Trophoblast cell (in vitro differentiated cells and primary cell): ENCODE data around the gene ARAP1.
A peak's percentile ranks its signal among the peaks of the same experiment; 100 is the strongest.

Experiments used
- DNase-seq, 2 donors: peaks; one replicate each; pipeline ENCODE4 v3.0.0-alpha.2; 2016
- H2AFZ ChIP-seq: 2 replicates; pipeline ENCODE4 v1.6.1; 2013; ENCODE audit warnings: low read length, moderate library complexity, mild to moderate bottlenecking; ENCODE audit not compliant: insufficient read depth, poor library complexity
- H2AK5ac ChIP-seq: 2 replicates; pipeline ENCODE4 v1.6.1; 2013; ENCODE audit warnings: mild to moderate bottlenecking, low read length
- H2BK120ac ChIP-seq: 2 replicates; pipeline ENCODE4 v1.6.1; 2013; ENCODE audit warnings: low read length, mild to moderate bottlenecking, moderate library complexity; ENCODE audit not compliant: insufficient read depth, poor library complexity
- H2BK12ac ChIP-seq: 2 replicates; pipeline ENCODE4 v1.6.1; 2013; ENCODE audit warnings: mild to moderate bottlenecking, low read length, moderate library complexity
- H2BK5ac ChIP-seq: 2 replicates; pipeline ENCODE4 v1.6.1; 2013; ENCODE audit warnings: low read length, low read depth, moderate library complexity, mild to moderate bottlenecking; ENCODE audit not compliant: poor library complexity
- H3K14ac ChIP-seq: 2 replicates; pipeline ENCODE4 v1.6.1; 2013; ENCODE audit warnings: mild to moderate bottlenecking, low read length
- H3K18ac ChIP-seq: 2 replicates; pipeline ENCODE4 v1.6.1; 2013; ENCODE audit warnings: mild to moderate bottlenecking, low read length
- H3K23ac ChIP-seq: 2 replicates; pipeline ENCODE4 v1.6.1; 2013; ENCODE audit warnings: low read length
- H3K27ac ChIP-seq: 2 replicates; pipeline ENCODE4 v1.5.1; 2013; ENCODE audit warnings: low read depth, mild to moderate bottlenecking, inconsistent platforms, low read length, moderate library complexity
- H3K27me3 ChIP-seq: 2 replicates; pipeline ENCODE4 v1.6.1; 2013; ENCODE audit warnings: inconsistent platforms, mild to moderate bottlenecking, low read length, moderate library complexity; ENCODE audit not compliant: insufficient read depth
- H3K36me3 ChIP-seq, 2 experiments: 1 replicate in 1 of 2; 2 replicates in 1 of 2; pipeline ENCODE4 v1.6.1; 2013; ENCODE audit warnings: low read length in 2 of 2, mild to moderate bottlenecking in 2 of 2, moderate library complexity in 1 of 2; ENCODE audit not compliant: insufficient read depth in 2 of 2, control insufficient read depth in 1 of 2
- H3K4ac ChIP-seq: 2 replicates; pipeline ENCODE4 v1.6.1; 2013; ENCODE audit warnings: low read depth, mild to moderate bottlenecking, low read length, moderate library complexity
- H3K4me1 ChIP-seq, 2 experiments: 1 replicate in 1 of 2; 2 replicates in 1 of 2; pipeline ENCODE4 v1.6.1; 2013; ENCODE audit warnings: low read length in 2 of 2, mild to moderate bottlenecking in 2 of 2, moderate library complexity in 1 of 2; ENCODE audit not compliant: insufficient read depth in 2 of 2, control insufficient read depth in 1 of 2
- H3K4me2 ChIP-seq: 2 replicates; pipeline ENCODE4 v1.6.1; 2013; ENCODE audit warnings: inconsistent platforms, mild to moderate bottlenecking, low read length, moderate library complexity
- H3K4me3 ChIP-seq: 2 replicates; pipeline ENCODE4 v1.5.1; 2013; ENCODE audit warnings: mild to moderate bottlenecking, low read depth, low read length, inconsistent platforms
- H3K79me1 ChIP-seq: one replicate; pipeline ENCODE4 v1.6.1; 2013; ENCODE audit warnings: low read length
- H3K79me2 ChIP-seq: 2 replicates; pipeline ENCODE4 v1.6.1; 2013; ENCODE audit warnings: low read length, mild to moderate bottlenecking; ENCODE audit not compliant: control insufficient read depth, insufficient read depth, poor library complexity
- H3K9ac ChIP-seq: 2 replicates; pipeline ENCODE4 v1.6.1; 2013; ENCODE audit warnings: mild to moderate bottlenecking, low read length
- H3K9me3 ChIP-seq: 2 replicates; pipeline ENCODE4 v1.6.1; 2013; ENCODE audit warnings: low read depth, mild to moderate bottlenecking, control low read depth, inconsistent platforms, low read length; ENCODE audit not compliant: insufficient read depth
- H4K12ac ChIP-seq: 2 replicates; pipeline ENCODE4 v1.6.1; 2013; ENCODE audit warnings: low read depth, mild to moderate bottlenecking, low read length, moderate library complexity
- H4K8ac ChIP-seq: 2 replicates; pipeline ENCODE4 v1.6.1; 2013; ENCODE audit warnings: low read depth, mild to moderate bottlenecking, low read length, moderate library complexity
- H4K91ac ChIP-seq: one replicate; pipeline ENCODE4 v1.6.1; 2013; ENCODE audit warnings: low read depth, mild to moderate bottlenecking, low read length, moderate library complexity
- WGBS: extraction: QIAGEN DNeasy Blood & Tissue Kit; methylation state at CpG from one replicate; pipeline ENCODE4 v1.1.7; 2013; ENCODE audit warnings: missing lambda C conversion rate; ENCODE audit not compliant: insufficient read length, insufficient coverage; ENCODE audit errors: extremely low coverage; 5-methylcytosine and 5-hydroxymethylcytosine counted together

Gene ARAP1

DNA sequence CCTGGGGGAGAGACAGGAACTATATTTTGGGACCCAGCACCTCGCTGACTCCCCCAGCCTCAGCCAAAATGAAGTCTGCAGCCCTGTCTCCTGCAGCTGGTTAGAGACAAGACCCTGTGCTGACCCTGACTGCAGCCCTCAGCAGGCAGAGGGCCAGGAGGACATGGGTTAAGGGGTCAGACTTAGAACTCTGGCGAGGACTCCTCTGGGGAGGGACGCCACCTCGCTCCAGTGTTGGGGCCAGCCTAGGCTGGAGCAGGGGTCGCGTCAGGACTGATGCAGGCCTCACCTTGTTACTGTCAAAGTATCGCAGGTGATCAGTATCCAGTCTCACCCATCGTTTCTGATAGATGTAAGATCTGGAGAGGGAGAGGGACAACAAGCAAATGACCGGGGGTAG lies 41.1 kb downstream of the ARAP1 start:
- H3K4me2 ChIP-seq, result no peak overlapping the region
- no peak overlapping the region for H4K8ac ChIP-seq
- no CpG with 5 or more reads among the region's 9 CpGs for WGBS

DNA sequence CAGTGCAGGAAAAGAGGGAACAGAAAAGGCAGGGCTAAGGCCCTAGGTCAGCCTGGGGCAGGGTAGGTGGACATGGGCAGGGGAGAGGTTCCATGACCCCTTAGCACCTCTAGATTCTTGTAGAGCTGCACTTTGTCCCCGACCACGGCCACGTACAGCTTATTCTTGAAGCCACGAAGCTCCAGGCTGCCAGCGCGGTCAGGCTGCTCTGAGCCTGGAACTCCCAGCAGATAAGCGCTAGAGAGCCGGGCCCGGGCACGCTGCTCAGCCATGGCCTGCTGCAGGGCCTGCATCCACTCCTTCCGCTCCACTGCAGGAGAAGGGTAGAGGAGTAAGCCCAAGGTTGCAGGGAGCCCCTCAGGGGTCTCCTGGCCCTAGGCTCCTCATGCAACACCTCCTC lies 41.9 kb downstream of the ARAP1 start:
- H2AFZ ChIP-seq, result no peak overlapping the region
- WGBS, result no CpG with 5 or more reads among the region's 11 CpGs
- no peak overlapping the region for H2BK120ac ChIP-seq
- H3K4ac ChIP-seq, result no peak overlapping the region
- no peak for DNase-seq
- peaks cover 14 to 18% of the 10 kb centered on the region in 2 experiments for H3K4me1 ChIP-seq
- H3K27me3 ChIP-seq, result no peaks in the 10 kb centered on the region
- H4K12ac ChIP-seq, result no peak overlapping the region
- no peak overlapping the region for H4K91ac ChIP-seq
- no peak overlapping the region for H3K27ac ChIP-seq
- H3K14ac ChIP-seq, result no peak overlapping the region
- H3K9me3 ChIP-seq, result peaks cover 1% of the 10 kb centered on the region
- no peak overlapping the region for H3K4me3 ChIP-seq
- H3K23ac ChIP-seq, result no peak overlapping the region
- no peak overlapping the region for H2BK5ac ChIP-seq
- peaks cover 3% of the 10 kb centered on the region for H3K79me2 ChIP-seq
- no peak overlapping the region for H3K9ac ChIP-seq
- no peaks in the 10 kb centered on the region for H3K79me1 ChIP-seq
- H3K36me3 ChIP-seq, result peaks cover 5 to 18% of the 10 kb centered on the region in 2 experiments
- no peak overlapping the region for H2AK5ac ChIP-seq
- H2BK12ac ChIP-seq, result no peak overlapping the region
- no peak overlapping the region for H4K8ac ChIP-seq
- H3K18ac ChIP-seq, result no peak overlapping the region
- H3K4me2 ChIP-seq, result no peak overlapping the region

More for the DNA sequence above, 41.1 kb downstream of the ARAP1 start:
- Histone ChIP-seq H3K23ac (no peak overlapping the region), H2BK5ac (no peak overlapping the region), H2AK5ac (no peak overlapping the region), H2AFZ (no peak overlapping the region), H3K18ac (no peak overlapping the region), H4K91ac (no peak overlapping the region), H3K27me3 (no peaks in the 10 kb centered on the region), H3K9me3 (peaks cover 2% of the 10 kb centered on the region), H3K14ac (no peak overlapping the region), H3K79me2 (peaks cover 3% of the 10 kb centered on the region), H3K9ac (no peak overlapping the region), H3K27ac (no peak overlapping the region), H2BK120ac (no peak overlapping the region), H3K79me1 (no peaks in the 10 kb centered on the region), H2BK12ac (no peak overlapping the region), H3K4me3 (no peak overlapping the region), H3K4ac (no peak overlapping the region), H3K4me1 (peaks cover 12 to 16% of the 10 kb centered on the region in 2 experiments), H3K36me3 (peaks cover 5 to 18% of the 10 kb centered on the region in 2 experiments), H4K12ac (no peak overlapping the region)
- no peak for DNase-seq

DNA sequence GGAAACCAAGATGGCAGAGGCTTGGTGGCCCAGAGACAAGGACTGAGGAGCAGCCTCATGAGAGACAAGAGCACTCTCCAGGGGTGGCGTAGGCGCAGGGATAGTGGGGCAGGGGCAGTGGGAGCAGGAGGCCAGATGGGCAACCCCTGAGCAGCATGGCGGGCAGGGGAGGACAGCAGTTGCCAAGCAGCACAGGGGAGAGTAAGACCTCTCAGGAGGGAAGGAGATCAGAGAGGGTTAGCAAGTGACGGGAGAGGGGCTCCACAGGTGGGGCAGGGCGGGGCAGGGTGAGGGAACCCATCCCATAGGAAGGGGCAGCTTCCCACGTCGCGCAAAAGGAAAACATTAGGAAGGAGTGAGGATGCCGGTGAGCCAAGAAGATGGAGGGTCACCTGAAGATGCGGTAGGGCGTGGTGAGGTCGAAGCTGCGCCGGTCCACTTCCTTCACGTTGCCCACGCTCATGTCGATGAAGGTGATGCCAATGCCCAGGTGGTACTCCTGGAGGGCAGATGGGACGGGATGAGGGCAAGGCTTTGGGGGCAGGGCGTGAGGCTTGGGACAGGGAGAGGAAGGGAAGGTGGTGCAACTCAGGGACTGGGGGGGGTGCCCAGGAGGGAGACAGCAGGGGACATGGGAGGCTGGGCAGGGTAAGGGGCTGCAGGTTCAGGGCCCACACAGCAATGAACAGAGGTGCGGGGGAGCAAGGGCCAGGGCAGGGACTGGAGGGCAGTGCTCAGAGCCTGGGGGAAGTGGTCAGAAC lies 42.5 kb downstream of the ARAP1 start:
- Histone ChIP-seq H3K9me3 (no peaks in the 10 kb centered on the region), H2BK5ac (no peak overlapping the region), H3K4me3 (no peak overlapping the region), H3K4me2 (no peak overlapping the region), H3K4ac (no peak overlapping the region), H3K14ac (no peak overlapping the region), H3K27ac (no peak overlapping the region), H3K79me1 (no peaks in the 10 kb centered on the region), H4K91ac (no peak overlapping the region), H2BK120ac (no peak overlapping the region), H4K12ac (no peak overlapping the region), H3K23ac (no peak overlapping the region), H3K4me1 (peaks cover 14 to 18% of the 10 kb centered on the region in 2 experiments), H3K79me2 (peaks cover 3% of the 10 kb centered on the region), H2AFZ (no peak overlapping the region), H3K9ac (no peak overlapping the region), H3K36me3 (peaks cover 7 to 18% of the 10 kb centered on the region in 2 experiments), H2BK12ac (no peak overlapping the region), H2AK5ac (no peak overlapping the region), H3K27me3 (no peaks in the 10 kb centered on the region), H3K18ac (no peak overlapping the region), H4K8ac (no peak overlapping the region)
- WGBS, result no CpG with 5 or more reads among the region's 20 CpGs
- DNase-seq, result no peak

DNA sequence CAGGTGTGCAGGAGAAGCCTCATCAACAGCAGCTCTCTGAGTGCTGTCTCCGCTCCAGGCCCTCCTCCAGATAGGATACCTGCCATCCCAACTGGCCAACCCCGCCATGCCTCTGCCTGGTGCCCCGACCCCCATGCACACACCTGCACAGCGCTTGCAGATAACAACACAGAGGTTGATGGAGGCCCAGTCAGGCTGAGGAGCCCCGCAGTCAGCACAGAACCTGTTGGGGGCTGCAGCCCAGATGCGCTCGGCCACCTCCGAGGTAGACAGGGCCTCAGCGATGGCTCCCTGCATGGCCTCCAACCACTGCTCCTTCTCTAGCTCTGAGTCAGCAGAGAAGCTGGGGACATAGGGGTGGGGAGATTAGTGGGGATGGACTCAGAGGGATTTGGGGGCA lies 45.2 kb downstream of the ARAP1 start:
- no peak overlapping the region for H4K12ac ChIP-seq

More for the DNA sequence above, 45.2 kb downstream of the ARAP1 start:
- H3K9me3 ChIP-seq, result no peaks in the 10 kb centered on the region
- no peak overlapping the region for H2AK5ac ChIP-seq
- no peak overlapping the region for H3K23ac ChIP-seq
- no peak overlapping the region for H2BK120ac ChIP-seq
- peak overlapping the region; percentile 23 for H3K4me3 ChIP-seq
- H3K9ac ChIP-seq, result no peak overlapping the region
- H3K27me3 ChIP-seq, result no peaks in the 10 kb centered on the region
- peaks cover 3 to 12% of the 10 kb centered on the region in 2 experiments for H3K4me1 ChIP-seq
- peaks cover 7 to 18% of the 10 kb centered on the region in 2 experiments for H3K36me3 ChIP-seq
- H2AFZ ChIP-seq, result no peak overlapping the region
- no peak overlapping the region for H2BK12ac ChIP-seq
- no peaks in the 10 kb centered on the region for H3K79me2 ChIP-seq
- no peak overlapping the region for H4K8ac ChIP-seq
- no peaks in the 10 kb centered on the region for H3K79me1 ChIP-seq
- no peak overlapping the region for H3K4me2 ChIP-seq
- no peak overlapping the region for H3K18ac ChIP-seq
- WGBS, result no CpG with 5 or more reads among the region's 9 CpGs
- no peak overlapping the region for H2BK5ac ChIP-seq
- no peak overlapping the region for H4K91ac ChIP-seq
- no peak overlapping the region for H3K27ac ChIP-seq
- H3K14ac ChIP-seq, result no peak overlapping the region
- no peak overlapping the region for H3K4ac ChIP-seq
- no peak for DNase-seq
